ENCODE results near the gene CSDE1.

The CSDE1 gene

DNA sequence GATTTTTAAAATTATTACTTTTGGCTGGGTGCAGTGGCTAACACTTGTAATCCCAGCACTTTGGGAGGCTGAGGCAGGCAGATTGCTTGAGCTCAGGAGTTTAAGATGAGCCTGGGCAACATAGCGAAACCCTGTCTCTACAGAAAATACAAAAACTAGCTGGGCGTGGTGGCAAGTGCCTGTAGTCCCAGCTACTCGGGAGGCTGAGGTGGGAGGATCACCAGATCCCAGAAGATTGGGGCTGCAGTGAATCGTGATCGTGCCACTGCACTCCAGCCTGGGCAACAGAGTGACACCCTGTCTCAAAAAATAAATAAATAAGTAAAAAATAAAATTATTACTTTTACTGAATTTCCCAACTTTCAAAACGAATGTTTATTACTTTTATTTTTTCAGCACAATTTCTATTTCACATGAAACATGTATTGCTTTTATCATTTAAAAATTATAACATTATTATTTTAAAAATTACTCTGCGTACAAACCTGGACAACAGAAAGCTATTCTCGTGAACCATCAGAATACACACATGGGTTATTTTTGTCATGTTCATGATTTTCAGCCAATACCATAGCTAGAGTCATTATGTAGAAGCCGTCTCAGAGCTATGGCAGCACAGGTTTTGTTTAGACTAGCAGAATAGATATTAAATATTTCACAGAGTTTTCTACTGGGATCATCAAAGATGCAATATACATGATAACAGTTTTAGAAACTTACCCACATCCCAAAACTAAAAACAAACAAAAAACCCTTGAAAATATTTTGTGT is 63.1 kb downstream of the CSDE1 start:
- Histone ChIP-seq H3K4me1 (ENCODE audit: insufficient read depth, low read length, poor library complexity, severe bottlenecking) (no peaks in the 10 kb centered on the region), H2AFZ (ENCODE audit: low read length) (no peak overlapping the region), H4K20me1 (ENCODE audit: insufficient read depth, low read length, poor library complexity, severe bottlenecking) (no peaks in the 10 kb centered on the region), H3K9ac (ENCODE audit: low read depth, low read length, poor library complexity, severe bottlenecking) (no peak overlapping the region), H3K27me3 (ENCODE audit: insufficient read depth, low read length, poor library complexity, severe bottlenecking) (no peaks in the 10 kb centered on the region), H3K36me3 (ENCODE audit: insufficient read depth, low read length) (no peaks in the 10 kb centered on the region), H3K9me3 (ENCODE audit: insufficient read depth, low read depth, low read length) (no peaks in the 10 kb centered on the region), H3K9me2 (replicated peaks; ENCODE audit: low read depth, low read length) (no peaks in the 10 kb centered on the region), H3K79me2 (ENCODE audit: insufficient read depth, low read length) (no peaks in the 10 kb centered on the region), H3K4me3 (ENCODE audit: low read length, poor library complexity, severe bottlenecking) (no peak overlapping the region), H3F3A (ENCODE audit: low read depth) (no peaks in the 10 kb centered on the region), H3K4me2 (ENCODE audit: low read depth, low read length, poor library complexity, severe bottlenecking) (no peak overlapping the region)
- TF ChIP-seq CTCF (conservative IDR thresholded peaks at IDR 0.05; ENCODE audit: low read length), result no peak

DNA sequence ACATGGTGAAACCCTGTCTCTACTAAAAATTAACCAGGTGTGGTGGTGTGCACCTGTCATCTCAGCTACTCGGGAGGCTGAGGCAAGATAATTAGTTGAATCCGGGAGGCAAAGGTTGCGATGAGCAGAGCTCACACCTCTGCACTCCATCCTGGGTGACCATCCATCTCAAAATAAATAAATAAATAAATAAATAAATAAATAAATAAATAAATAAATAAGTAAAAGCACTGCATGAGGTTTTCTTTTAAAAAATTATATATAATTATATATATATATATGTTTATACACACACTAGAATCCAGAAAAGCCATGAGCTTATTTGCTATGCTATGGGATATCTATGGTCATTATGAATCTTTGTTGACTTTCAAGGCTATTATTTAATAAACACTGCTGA is 64.8 kb downstream of the CSDE1 start:
- no peak overlapping the region for H3K4me3 ChIP-seq (ENCODE audit: low read length, poor library complexity, severe bottlenecking)
- H4K20me1 ChIP-seq (ENCODE audit: insufficient read depth, low read length, poor library complexity, severe bottlenecking), result no peaks in the 10 kb centered on the region
- H3F3A ChIP-seq (ENCODE audit: low read depth), result no peaks in the 10 kb centered on the region
- H3K9ac ChIP-seq (ENCODE audit: low read depth, low read length, poor library complexity, severe bottlenecking), result no peak overlapping the region
- H3K9me2 ChIP-seq (replicated peaks; ENCODE audit: low read depth, low read length), result no peaks in the 10 kb centered on the region
- no peaks in the 10 kb centered on the region for H3K36me3 ChIP-seq (ENCODE audit: insufficient read depth, low read length)
- no peak overlapping the region for H2AFZ ChIP-seq (ENCODE audit: low read length)
- no peaks in the 10 kb centered on the region for H3K27me3 ChIP-seq (ENCODE audit: insufficient read depth, low read length, poor library complexity, severe bottlenecking)
- no peaks in the 10 kb centered on the region for H3K4me1 ChIP-seq (ENCODE audit: insufficient read depth, low read length, poor library complexity, severe bottlenecking)
- TF ChIP-seq CTCF (conservative IDR thresholded peaks at IDR 0.05; ENCODE audit: low read length) (no peak), EZH2phosphoT487 (IDR thresholded peaks at IDR 0.05; ENCODE audit: borderline replicate concordance) (no peak)
- no peak overlapping the region for H3K4me2 ChIP-seq (ENCODE audit: low read depth, low read length, poor library complexity, severe bottlenecking)
- H3K79me2 ChIP-seq (ENCODE audit: insufficient read depth, low read length), result no peaks in the 10 kb centered on the region
- no peaks in the 10 kb centered on the region for H3K9me3 ChIP-seq (ENCODE audit: insufficient read depth, low read depth, low read length)

- Histone ChIP-seq H3K4me2 (ENCODE audit: low read depth, low read length, poor library complexity, severe bottlenecking) (no peak overlapping the region), H3K9me3 (ENCODE audit: insufficient read depth, low read depth, low read length) (no peaks in the 10 kb centered on the region), H3K36me3 (ENCODE audit: insufficient read depth, low read length) (no peaks in the 10 kb centered on the region), H3F3A (ENCODE audit: low read depth) (no peaks in the 10 kb centered on the region), H3K79me2 (ENCODE audit: insufficient read depth, low read length) (no peaks in the 10 kb centered on the region), H2AFZ (ENCODE audit: low read length) (no peak overlapping the region), H3K27me3 (ENCODE audit: insufficient read depth, low read length, poor library complexity, severe bottlenecking) (peaks cover 4% of the 10 kb centered on the region), H4K20me1 (ENCODE audit: insufficient read depth, low read length, poor library complexity, severe bottlenecking) (no peaks in the 10 kb centered on the region), H3K4me1 (ENCODE audit: insufficient read depth, low read length, poor library complexity, severe bottlenecking) (no peaks in the 10 kb centered on the region), H3K4me3 (ENCODE audit: low read length, poor library complexity, severe bottlenecking) (no peak overlapping the region), H3K9ac (ENCODE audit: low read depth, low read length, poor library complexity, severe bottlenecking) (no peak overlapping the region), H3K9me2 (replicated peaks; ENCODE audit: low read depth, low read length) (peaks cover 4% of the 10 kb centered on the region; the same call in 1 of the 2 replicates)
- TF ChIP-seq EZH2phosphoT487 (IDR thresholded peaks at IDR 0.05; ENCODE audit: borderline replicate concordance) (no peak), CTCF (conservative IDR thresholded peaks at IDR 0.05; ENCODE audit: low read length) (no peak)
Observed at GRCh38 chr1:114691061-114691460, 66.7 kb downstream of the CSDE1 start.
